DMS79 treated with DMSO at 0.1 percent for 48 hours (cell line): ENCODE data around the gene RSPH6A.

ENCODE experiments used
- DNase-seq: peaks from one replicate; lab custom pipeline; 2025; lab: John Stamatoyannopoulos, UW

Gene RSPH6A

GRCh38 chr19:45814851-45815480, at the start of gene RSPH6A:
Gene RSPH6A, minus strand, starts transcription at chr19:45815308. Its CDS starts 132 bp downstream, at chr19:45815176.
- DNase-seq, result no peak

GRCh38 chr19:45864629-45865082, 49.5 kb upstream of the RSPH6A start:
- no peak for DNase-seq

DNA sequence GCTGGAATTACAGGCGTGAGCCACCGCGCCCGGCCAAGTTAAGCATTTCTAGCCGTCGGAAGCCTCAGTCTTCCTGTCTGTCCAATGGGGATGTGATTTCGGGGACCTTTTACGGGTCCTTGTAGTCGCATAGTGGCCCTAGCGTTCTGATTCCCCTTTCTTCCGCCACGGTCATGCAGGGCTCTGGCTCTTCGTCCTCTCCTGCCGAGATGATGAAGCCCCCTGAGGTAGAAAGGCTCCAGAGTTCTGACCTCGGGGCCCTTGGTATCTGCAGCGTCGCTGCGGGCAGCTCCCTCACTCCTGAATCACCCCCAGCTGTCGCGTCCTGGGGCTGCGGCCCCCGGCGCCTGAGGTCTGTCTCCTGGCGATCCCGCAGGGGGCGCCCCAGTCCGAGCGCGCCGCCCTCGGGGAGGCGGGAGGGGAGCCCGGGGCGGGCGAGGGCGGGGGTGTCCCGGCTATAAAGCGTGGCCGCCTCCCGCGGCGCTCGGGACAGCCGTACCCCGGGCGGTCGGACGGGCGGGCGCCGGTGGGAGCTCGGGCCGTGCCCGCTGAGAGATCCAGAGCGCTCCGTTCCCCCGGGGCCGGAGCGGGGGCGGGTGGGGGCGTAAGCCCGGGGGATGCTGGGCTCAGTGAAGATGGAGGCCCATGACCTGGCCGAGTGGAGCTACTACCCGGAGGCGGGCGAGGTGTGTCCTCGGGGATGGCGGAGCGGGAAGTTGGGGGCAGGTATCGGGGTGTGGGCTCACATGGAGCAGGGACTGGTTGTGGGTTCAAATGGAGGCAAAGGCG, 48.9 kb upstream of the RSPH6A start, which contains the start of gene FOXA3:
FOXA3 (plus strand) TSS at position 487 of the 789 bp plus-strand sequence; CDS start at position 618, 131 bp downstream.
- DNase-seq, result no peak

DNA sequence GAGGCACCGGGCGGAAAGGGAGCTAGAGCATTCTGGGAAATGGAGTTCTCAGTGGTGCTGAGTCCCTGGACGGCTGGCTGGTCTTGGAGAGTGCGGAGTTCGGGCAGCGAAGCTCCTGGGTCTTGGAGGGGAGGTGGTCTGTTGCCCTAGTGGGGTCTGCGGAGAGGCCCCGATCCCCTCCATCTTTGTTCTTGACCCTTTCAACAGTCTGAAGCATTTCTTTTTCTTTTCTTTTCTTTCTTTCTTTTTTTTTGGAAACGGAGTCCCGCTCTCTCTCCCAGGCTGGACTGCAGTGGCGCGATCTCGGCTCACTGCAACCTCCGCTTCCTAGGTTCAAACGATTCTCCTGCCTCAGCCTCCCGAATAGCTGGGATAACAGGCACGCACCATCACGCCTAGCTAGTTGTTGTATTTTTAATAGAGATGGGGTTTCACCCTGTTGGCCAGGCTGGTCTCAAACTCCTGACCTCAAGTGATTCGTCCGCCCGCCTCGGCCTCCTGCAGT, 48.3 kb upstream of the RSPH6A start:
- no peak for DNase-seq

- DNase-seq, result peak; percentile 97
These were observed 47.6 kb upstream of the RSPH6A start, which contains the start of gene SYMPK for GRCh38 chr19:45862564-45863334. Gene SYMPK, minus strand, starts transcription at chr19:45863147. Its CDS starts 8,652 bp downstream, at chr19:45854495.

GRCh38 chr19:45862271-45862563, 47.1 kb upstream of the RSPH6A start:
- DNase-seq, result no peak

GRCh38 chr19:45860359-45861259, 45.5 kb upstream of the RSPH6A start:
- DNase-seq, result no peak

DNA sequence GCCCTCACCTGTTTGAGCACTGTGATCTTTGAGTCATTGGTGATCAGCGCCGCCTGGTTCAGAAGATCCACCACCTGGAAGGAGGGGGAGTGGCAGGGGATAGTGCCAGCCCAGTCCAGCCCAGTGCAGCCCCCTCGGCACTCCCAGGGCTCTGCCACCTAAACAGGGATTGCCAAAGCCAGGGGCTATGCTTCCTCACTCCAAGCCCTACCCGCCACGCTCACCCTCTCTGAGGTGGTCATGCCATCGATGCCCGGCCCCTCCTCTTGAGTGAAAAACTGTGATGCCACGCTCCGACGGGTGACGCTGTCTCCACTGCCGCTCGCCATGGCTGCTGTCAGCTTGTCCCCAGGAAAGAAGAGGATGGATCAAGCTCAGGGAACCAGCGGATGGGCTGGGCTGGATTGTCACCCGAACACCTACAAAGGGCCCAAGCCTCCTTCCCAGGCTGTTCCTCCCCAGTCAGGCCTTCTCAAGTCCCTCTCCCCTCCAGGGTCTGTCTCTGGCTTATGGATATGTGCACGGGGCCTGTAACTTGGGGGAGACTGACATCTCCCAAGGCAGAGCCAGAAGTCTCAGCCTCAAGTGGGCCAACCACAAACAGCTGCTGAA, 39.2 kb upstream of the RSPH6A start:
- no peak for DNase-seq

GRCh38 chr19:45852983-45853382, 37.9 kb upstream of the RSPH6A start:
- DNase-seq, result peak; percentile 94

GRCh38 chr19:45852145-45852750, 37.1 kb upstream of the RSPH6A start:
- no peak for DNase-seq

GRCh38 chr19:45848922-45849321, 33.8 kb upstream of the RSPH6A start:
- no peak for DNase-seq

GRCh38 chr19:45847663-45848062, 32.6 kb upstream of the RSPH6A start:
- DNase-seq, result no peak

DNA sequence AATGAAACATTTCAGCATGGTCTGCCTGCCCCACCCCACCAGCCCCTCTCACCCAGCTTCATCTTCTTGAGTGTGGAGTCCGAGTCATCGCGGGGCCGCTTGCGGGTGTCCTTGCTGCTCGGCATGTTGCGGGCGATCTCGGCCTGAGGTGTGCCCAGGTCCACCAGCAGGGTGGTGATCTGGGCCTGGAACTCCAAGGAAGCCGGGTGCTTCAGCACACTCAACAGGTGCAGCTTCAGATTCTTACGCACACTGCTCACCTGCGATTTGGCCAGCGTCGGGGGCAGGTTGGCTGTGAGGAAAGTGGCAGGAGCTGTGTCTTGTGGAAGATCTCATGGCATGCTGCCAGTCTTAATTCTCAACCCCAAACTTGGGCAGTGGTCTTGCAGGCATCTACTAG, 27.1 kb upstream of the RSPH6A start:
- no peak for DNase-seq

DNA sequence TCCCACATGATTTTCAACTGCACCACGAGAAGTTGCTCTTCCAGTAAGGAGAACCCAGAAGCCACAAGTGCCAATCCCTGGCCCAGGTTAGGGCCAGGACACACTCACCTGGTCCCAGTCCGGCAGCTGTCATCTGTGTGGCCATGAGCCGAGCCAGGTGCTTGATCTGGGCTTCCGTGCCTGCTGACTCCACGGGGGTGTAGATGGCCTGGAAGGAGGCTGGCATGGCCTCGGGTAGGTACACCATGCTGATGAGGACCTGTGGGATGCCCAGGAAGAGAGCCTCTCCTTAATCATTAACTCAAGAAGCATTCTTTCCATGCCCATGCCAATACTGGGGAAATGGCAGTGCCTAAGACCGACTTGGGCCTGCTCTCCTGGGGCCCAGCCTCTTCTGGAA, 19.9 kb upstream of the RSPH6A start:
- DNase-seq, result no peak

GRCh38 chr19:45828945-45829344, 13.8 kb upstream of the RSPH6A start:
- no peak for DNase-seq

DNA sequence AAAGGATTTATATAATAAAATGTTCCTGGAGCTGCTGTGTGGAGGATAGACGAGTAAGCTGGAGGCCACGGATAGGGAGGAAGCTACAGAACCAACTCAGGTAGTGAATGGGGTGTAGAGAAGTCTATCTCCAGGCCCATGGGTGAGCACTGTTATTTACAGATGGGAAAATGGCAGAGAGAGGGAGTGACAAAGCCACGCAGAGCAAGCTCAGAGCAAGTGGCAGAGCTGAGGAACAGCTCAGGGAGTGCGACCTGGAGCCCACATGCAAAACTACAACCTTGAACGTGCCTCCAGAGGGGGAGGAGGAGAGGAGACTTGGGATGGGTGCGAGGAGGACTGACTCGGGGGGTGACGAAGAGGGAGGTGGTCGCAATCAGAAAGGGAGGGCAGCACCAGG, 13.4 kb upstream of the RSPH6A start:
- DNase-seq, result no peak

DNA sequence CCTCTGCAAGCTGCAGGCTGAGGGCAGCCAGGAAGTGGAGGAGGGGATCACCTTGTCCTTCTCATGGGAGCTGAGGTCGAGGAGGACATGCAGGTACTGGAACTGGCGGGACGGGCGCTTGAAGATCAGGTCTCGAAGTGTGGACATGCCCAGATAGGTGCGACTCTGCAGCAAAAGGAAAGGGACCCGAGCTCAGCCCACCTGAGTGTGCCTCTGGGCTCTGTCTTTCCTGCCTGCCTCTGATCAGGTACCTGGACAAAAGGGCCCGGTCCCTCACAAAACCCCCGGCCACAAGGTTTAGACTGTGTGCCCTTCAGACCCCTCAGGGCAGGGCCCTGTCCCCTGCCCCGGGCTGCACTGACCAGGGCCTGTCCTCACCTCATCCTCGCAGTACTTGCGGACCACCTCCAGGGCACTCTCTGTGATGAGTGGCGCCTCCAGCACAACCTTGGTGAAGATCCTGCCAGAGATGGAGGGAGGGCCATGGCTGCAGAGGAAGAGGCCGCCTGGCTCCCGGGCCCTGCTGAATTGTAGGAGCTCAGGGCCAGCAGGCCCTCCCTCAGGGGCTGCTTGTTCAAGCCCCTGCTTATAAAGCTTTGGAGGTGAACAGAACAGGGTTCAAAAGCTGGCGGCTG, 12.5 kb upstream of the RSPH6A start:
- DNase-seq, result no peak

- DNase-seq, result no peak
These were observed 11.8 kb upstream of the RSPH6A start for GRCh38 chr19:45826934-45827333.

- no peak for DNase-seq
These were observed 11.1 kb upstream of the RSPH6A start for GRCh38 chr19:45825917-45826893.
